Upper lobe of right lung (tissue), 1 donor: ENCODE results near the gene TYW5. TPM values are rescaled to one million over a fixed set of nuclear protein-coding genes. Genes with fewer than 3 reads are reported as not detected.

Experiments used
- ATAC-seq: fragments of 200-7000 bp; cut with Tn5 transposase; one replicate; pipeline ENCODE4 v1.9.1; 2020; ENCODE audit warnings: mild to moderate bottlenecking, moderate library complexity
- DNase-seq: peaks from one replicate; pipeline ENCODE4 v3.0.0-alpha.2; 2020
- H3K27ac ChIP-seq: fragments of 200-600 bp; one replicate; pipeline ENCODE4 v1.8.0; 2022
- H3K27me3 ChIP-seq: fragments of 200-600 bp; one replicate; pipeline ENCODE4 v1.8.0; 2022; ENCODE audit warnings: mild to moderate bottlenecking
- H3K36me3 ChIP-seq: fragments of 200-600 bp; one replicate; pipeline ENCODE4 v1.8.0; 2022
- H3K4me1 ChIP-seq: fragments of 200-600 bp; one replicate; pipeline ENCODE4 v1.8.0; 2022
- H3K4me3 ChIP-seq: fragments of 200-600 bp; one replicate; pipeline ENCODE4 v1.8.0; 2022; ENCODE audit warnings: mild to moderate bottlenecking
- H3K9me3 ChIP-seq: fragments of 200-600 bp; one replicate; pipeline ENCODE4 v1.8.0; 2022
- intact Hi-C: fragments of 100-400 bp; cut with DNase I; formaldehyde crosslinking; loops from one replicate; pipeline ENCODE4 v1.11.0; 2022
- total RNA-seq: library from RNA; stranded (reverse); fragmentation: NEBNext Ultra II Directional; extraction: Animal tissue kit (Norgen Biotek cat#: 25700); gene quantifications from one replicate; pipeline ENCODE4 v1.2.1, GENCODE V29; 2021
- TF ChIP-seq, protein P1 (sequence below): fragments of 200-600 bp; IDR thresholded peaks from one replicate; pipeline ENCODE4 v1.8.0; 2022; ENCODE audit warnings: antibody characterized with exemption
- donor health status: DM: no; HTN: yes; CAD: no; lungs with severe emphysema.

Gene TYW5
- total RNA-seq, 1 donor from 2014 or later: 7.5 TPM

DNA sequence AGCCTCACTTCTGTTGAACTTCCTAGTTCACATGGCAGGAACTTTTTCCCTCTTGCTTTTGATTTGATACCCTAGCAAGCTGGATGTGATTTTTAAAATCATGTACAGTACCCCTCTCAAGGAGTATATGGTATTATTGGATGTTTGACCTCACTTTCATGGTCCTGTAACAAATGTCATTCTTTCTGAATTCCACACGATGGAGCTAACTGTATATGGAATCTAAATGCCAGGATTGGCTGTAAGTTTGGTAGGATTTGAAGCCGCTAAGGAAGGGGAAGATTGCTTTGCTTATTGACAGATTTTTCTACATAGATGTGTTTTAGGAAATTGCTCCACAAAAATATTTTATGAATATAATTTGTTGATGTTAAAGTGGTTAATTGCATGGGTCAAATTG is 18.4 kb upstream of the TYW5 start:
- intact Hi-C loops: no loop called here
- Histone ChIP-seq H3K36me3 (no peaks in the 10 kb centered on the region), H3K4me1 (no peaks in the 10 kb centered on the region), H3K27me3 (no peaks in the 10 kb centered on the region), H3K27ac (no peak overlapping the region), H3K4me3 (no peak overlapping the region), H3K9me3 (no peaks in the 10 kb centered on the region)
- TF ChIP-seq, protein P1, sequence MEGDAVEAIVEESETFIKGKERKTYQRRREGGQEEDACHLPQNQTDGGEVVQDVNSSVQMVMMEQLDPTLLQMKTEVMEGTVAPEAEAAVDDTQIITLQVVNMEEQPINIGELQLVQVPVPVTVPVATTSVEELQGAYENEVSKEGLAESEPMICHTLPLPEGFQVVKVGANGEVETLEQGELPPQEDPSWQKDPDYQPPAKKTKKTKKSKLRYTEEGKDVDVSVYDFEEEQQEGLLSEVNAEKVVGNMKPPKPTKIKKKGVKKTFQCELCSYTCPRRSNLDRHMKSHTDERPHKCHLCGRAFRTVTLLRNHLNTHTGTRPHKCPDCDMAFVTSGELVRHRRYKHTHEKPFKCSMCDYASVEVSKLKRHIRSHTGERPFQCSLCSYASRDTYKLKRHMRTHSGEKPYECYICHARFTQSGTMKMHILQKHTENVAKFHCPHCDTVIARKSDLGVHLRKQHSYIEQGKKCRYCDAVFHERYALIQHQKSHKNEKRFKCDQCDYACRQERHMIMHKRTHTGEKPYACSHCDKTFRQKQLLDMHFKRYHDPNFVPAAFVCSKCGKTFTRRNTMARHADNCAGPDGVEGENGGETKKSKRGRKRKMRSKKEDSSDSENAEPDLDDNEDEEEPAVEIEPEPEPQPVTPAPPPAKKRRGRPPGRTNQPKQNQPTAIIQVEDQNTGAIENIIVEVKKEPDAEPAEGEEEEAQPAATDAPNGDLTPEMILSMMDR: peak; percentile 49
- DNase-seq: no peak
- ATAC-seq: peak; percentile 67

DNA sequence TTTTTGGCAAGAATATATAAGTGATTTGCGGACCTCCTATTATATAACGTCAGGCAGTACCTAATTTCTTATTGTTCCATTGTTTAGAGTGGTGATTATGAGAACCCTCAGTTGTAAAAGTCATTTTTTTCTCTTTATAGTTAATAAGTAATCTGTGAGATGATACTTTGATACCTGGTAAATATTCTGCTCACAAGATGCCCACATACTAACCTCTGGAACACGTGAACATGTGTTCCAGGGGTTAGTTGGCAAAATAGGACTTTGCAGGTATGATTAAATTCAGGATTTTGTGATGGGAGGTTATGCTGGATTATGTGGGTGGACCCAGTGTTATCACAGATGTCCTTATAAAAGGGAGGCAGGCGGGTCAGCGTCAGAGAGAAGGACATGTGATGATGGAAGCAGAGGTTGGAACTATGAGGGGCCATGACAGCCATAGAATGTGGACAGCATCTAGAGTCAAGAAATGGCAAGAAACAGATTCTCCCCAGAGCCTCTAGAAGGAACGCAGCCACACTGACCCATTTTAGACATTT is 16.9 kb upstream of the TYW5 start:
- no peaks in the 10 kb centered on the region for H3K9me3 ChIP-seq
- H3K27ac ChIP-seq: no peak overlapping the region
- intact Hi-C loops: no loop called here
- no peak overlapping the region for H3K4me3 ChIP-seq
- ATAC-seq (no peak), DNase-seq (no peak)
- no peaks in the 10 kb centered on the region for H3K4me1 ChIP-seq
- H3K27me3 ChIP-seq: no peaks in the 10 kb centered on the region
- H3K36me3 ChIP-seq: no peaks in the 10 kb centered on the region
- TF ChIP-seq, protein P1: no peak

DNA sequence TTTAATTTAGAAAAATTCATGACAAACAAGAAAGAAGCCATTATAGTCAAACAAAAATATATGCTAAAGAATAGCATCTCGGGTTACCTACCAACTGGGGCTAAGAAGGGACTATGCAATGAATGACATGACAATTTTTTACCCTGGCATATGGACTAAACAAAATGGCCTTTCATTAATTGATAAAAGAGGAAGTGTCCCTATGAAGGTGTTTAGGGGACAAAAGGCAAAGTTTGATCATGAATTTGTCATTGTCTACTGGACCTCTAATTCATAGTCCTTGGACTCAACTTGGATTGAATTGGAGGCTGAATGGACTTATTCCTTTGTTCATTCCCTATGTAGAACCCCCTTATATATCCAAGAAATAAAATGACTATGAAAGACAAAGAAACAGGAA is 12.8 kb upstream of the TYW5 start:
- no peak for ATAC-seq
- H3K4me3 ChIP-seq: no peak overlapping the region

DNA sequence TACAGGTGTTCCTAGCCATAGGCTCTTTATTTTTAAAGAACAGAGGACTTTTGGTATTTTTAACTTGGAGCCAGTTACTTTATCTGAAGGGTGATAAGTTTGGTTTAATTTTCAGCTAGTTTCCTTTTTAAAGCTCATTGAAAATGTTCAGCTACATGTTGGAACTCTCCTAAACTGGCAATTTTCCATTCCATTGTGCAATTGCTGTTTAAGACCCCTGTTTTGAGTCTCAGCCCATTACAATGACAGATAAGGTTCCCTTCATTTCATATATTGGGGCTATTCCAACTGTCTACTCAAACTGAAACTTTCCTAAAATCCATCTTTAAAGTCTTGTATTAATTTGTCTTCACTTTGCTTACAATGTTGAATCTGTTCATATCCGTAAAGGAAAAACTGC is 11.7 kb upstream of the TYW5 start:
- Histone ChIP-seq H3K27ac (no peak overlapping the region), H3K36me3 (peaks cover 49% of the 10 kb centered on the region), H3K27me3 (no peaks in the 10 kb centered on the region), H3K9me3 (no peaks in the 10 kb centered on the region), H3K4me1 (no peaks in the 10 kb centered on the region), H3K4me3 (no peak overlapping the region)
- TF ChIP-seq, protein P1: no peak
- no peak for DNase-seq
- ATAC-seq: no peak
- intact Hi-C loops: no loop called here

More for the DNA sequence above, 12.8 kb upstream of the TYW5 start:
- Histone ChIP-seq H3K27me3 (no peaks in the 10 kb centered on the region), H3K9me3 (no peaks in the 10 kb centered on the region), H3K4me1 (no peaks in the 10 kb centered on the region), H3K27ac (no peak overlapping the region), H3K36me3 (peaks cover 38% of the 10 kb centered on the region)
- intact Hi-C loops: no loop called here
- no peak for DNase-seq
- TF ChIP-seq, protein P1: no peak

DNA sequence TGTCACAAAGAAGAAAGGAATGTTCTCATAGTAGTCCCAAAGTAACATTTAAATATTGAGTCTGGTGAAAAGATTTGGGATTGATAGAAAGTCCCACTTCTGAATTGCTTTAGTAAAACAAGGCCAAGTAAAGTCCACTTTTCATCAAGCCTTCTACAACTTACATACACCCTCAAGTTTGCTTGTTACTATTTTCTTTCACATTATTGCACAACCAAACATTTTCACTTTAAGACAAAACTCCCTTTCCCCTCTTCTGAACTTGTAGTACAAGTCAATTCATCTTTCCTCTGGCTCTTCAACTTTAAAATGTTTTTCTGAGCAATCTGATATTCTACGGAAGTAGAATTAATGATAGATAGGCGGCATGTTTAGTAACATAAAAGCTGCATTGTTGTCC is 11.1 kb upstream of the TYW5 start:
- Histone ChIP-seq H3K27me3 (no peaks in the 10 kb centered on the region), H3K27ac (no peak overlapping the region), H3K4me1 (no peaks in the 10 kb centered on the region), H3K9me3 (no peaks in the 10 kb centered on the region), H3K4me3 (no peak overlapping the region), H3K36me3 (peaks cover 55% of the 10 kb centered on the region)
- DNase-seq: no peak
- TF ChIP-seq, protein P1: no peak
- intact Hi-C loops: no loop called here
- ATAC-seq: no peak

DNA sequence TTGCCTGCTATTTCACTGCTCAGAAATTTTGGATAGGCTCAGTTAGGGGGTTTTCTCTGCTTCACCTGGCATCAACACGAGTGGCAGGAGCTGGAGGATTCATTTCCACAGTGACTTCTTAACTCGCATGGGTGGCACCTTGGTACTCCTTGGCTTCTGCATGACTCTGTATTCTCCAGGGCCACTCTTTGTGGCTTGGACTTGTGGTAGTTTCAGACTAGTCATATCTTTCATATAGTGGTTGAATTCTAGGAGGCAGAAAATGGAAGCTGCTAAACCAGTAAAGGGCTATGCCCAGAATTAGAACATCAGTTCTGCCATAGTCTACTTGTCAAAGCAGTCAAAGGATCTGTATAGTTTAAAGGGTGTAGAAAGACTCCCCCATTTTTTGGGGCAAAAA is 6.9 kb upstream of the TYW5 start:
- peaks cover 86% of the 10 kb centered on the region for H3K36me3 ChIP-seq
- ATAC-seq: no peak
- no peak overlapping the region for H3K4me3 ChIP-seq
- no peak overlapping the region for H3K27ac ChIP-seq
- H3K9me3 ChIP-seq: no peaks in the 10 kb centered on the region
- no peaks in the 10 kb centered on the region for H3K27me3 ChIP-seq
- no peak for DNase-seq
- TF ChIP-seq, protein P1: no peak
- H3K4me1 ChIP-seq: peaks cover 9% of the 10 kb centered on the region
- intact Hi-C loops: no loop called here
